Measurements from ENCODE around the gene GPS1.

Gene GPS1

GRCh38 chr17:82098169-82098938 is 46.7 kb downstream of the GPS1 start, which contains the start of gene FASN:
TSS of gene FASN (minus strand) at chr17:82098236. CDS start at chr17:82096445, 1,791 bp downstream.
- Histone ChIP-seq H3K9me3 (ENCODE audit: control insufficient read depth in 2 of 2, low read length in 2 of 2) (no peaks in the 10 kb centered on the region), H3K4me1 (ENCODE audit: control insufficient read depth in 2 of 2, insufficient read depth in 2 of 2, low read length in 2 of 2) (peaks cover 27 to 35% of the 10 kb centered on the region in 2 donors), H3K27me3 (ENCODE audit: control insufficient read depth in 2 of 2, insufficient read depth in 2 of 2, low read length in 2 of 2) (no peaks in the 10 kb centered on the region), H3K36me3 (ENCODE audit: control insufficient read depth in 2 of 2, insufficient read depth in 2 of 2, low read length in 2 of 2) (peaks cover 8 to 9% of the 10 kb centered on the region in 2 donors), H3K4me3 (ENCODE audit: low read length in 2 of 2) (peak within 1 kb of the TSS; percentile 64 to 70), H3K9ac (ENCODE audit: low read depth in 1 of 2, low read length in 2 of 2) (peak within 1 kb of the TSS; percentile 68 to 86), H3K27ac (ENCODE audit: low read depth in 2 of 2, low read length in 2 of 2) (peak within 1 kb of the TSS; percentile 96 to 97)

- peaks cover 28 to 41% of the 10 kb centered on the region in 2 donors for H3K4me1 ChIP-seq (ENCODE audit: control insufficient read depth in 2 of 2, insufficient read depth in 2 of 2, low read length in 2 of 2)
- no peaks in the 10 kb centered on the region for H3K9me3 ChIP-seq (ENCODE audit: control insufficient read depth in 2 of 2, low read length in 2 of 2)
- no peaks in the 10 kb centered on the region for H3K27me3 ChIP-seq (ENCODE audit: control insufficient read depth in 2 of 2, insufficient read depth in 2 of 2, low read length in 2 of 2)
- H3K36me3 ChIP-seq (ENCODE audit: control insufficient read depth in 2 of 2, insufficient read depth in 2 of 2, low read length in 2 of 2), result peaks cover 4 to 6% of the 10 kb centered on the region in 2 donors
- peak overlapping the region; percentile 62 to 70 for H3K4me3 ChIP-seq (ENCODE audit: low read length in 2 of 2)
- peak overlapping the region; percentile 96 to 97 for H3K27ac ChIP-seq (ENCODE audit: low read depth in 2 of 2, low read length in 2 of 2)
- peak overlapping the region; percentile 68 to 81 for H3K9ac ChIP-seq (ENCODE audit: low read depth in 1 of 2, low read length in 2 of 2)
These were observed 47.5 kb downstream of the GPS1 start for GRCh38 chr17:82098939-82099763.

- H3K9me3 ChIP-seq (ENCODE audit: control insufficient read depth in 2 of 2, low read length in 2 of 2), result no peaks in the 10 kb centered on the region
- H3K27me3 ChIP-seq (ENCODE audit: control insufficient read depth in 2 of 2, insufficient read depth in 2 of 2, low read length in 2 of 2), result no peaks in the 10 kb centered on the region
- peaks cover 0 to 1% of the 10 kb centered on the region in 2 donors for H3K36me3 ChIP-seq (ENCODE audit: control insufficient read depth in 2 of 2, insufficient read depth in 2 of 2, low read length in 2 of 2)
- no peak overlapping the region for H3K9ac ChIP-seq (ENCODE audit: low read depth in 1 of 2, low read length in 2 of 2)
- H3K4me3 ChIP-seq (ENCODE audit: low read length in 2 of 2), result no peak overlapping the region
- H3K27ac ChIP-seq (ENCODE audit: low read depth in 2 of 2, low read length in 2 of 2), result no peak overlapping the region
- peaks cover 30 to 47% of the 10 kb centered on the region in 2 donors for H3K4me1 ChIP-seq (ENCODE audit: control insufficient read depth in 2 of 2, insufficient read depth in 2 of 2, low read length in 2 of 2)
These were observed 49.0 kb downstream of the GPS1 start for GRCh38 chr17:82100502-82101298.

- Histone ChIP-seq H3K27ac (ENCODE audit: low read depth in 2 of 2, low read length in 2 of 2) (no peak overlapping the region), H3K36me3 (ENCODE audit: control insufficient read depth in 2 of 2, insufficient read depth in 2 of 2, low read length in 2 of 2) (no peaks in the 10 kb centered on the region), H3K4me3 (ENCODE audit: low read length in 2 of 2) (no peak overlapping the region), H3K4me1 (ENCODE audit: control insufficient read depth in 2 of 2, insufficient read depth in 2 of 2, low read length in 2 of 2) (peaks cover 34 to 53% of the 10 kb centered on the region in 2 donors), H3K9me3 (ENCODE audit: control insufficient read depth in 2 of 2, low read length in 2 of 2) (no peaks in the 10 kb centered on the region), H3K27me3 (ENCODE audit: control insufficient read depth in 2 of 2, insufficient read depth in 2 of 2, low read length in 2 of 2) (no peaks in the 10 kb centered on the region), H3K9ac (ENCODE audit: low read depth in 1 of 2, low read length in 2 of 2) (no peak overlapping the region)
These were observed 49.6 kb downstream of the GPS1 start for GRCh38 chr17:82101301-82101715.

GRCh38 chr17:82101767-82102679 is 50.3 kb downstream of the GPS1 start:
- H3K27me3 ChIP-seq (ENCODE audit: control insufficient read depth in 2 of 2, insufficient read depth in 2 of 2, low read length in 2 of 2), result no peaks in the 10 kb centered on the region
- no peaks in the 10 kb centered on the region for H3K36me3 ChIP-seq (ENCODE audit: control insufficient read depth in 2 of 2, insufficient read depth in 2 of 2, low read length in 2 of 2)
- no peak overlapping the region for H3K4me3 ChIP-seq (ENCODE audit: low read length in 2 of 2)
- no peak overlapping the region for H3K9ac ChIP-seq (ENCODE audit: low read depth in 1 of 2, low read length in 2 of 2)
- peaks cover 35 to 53% of the 10 kb centered on the region in 2 donors for H3K4me1 ChIP-seq (ENCODE audit: control insufficient read depth in 2 of 2, insufficient read depth in 2 of 2, low read length in 2 of 2)
- H3K27ac ChIP-seq (ENCODE audit: low read depth in 2 of 2, low read length in 2 of 2), result no peak overlapping the region
- no peaks in the 10 kb centered on the region for H3K9me3 ChIP-seq (ENCODE audit: control insufficient read depth in 2 of 2, low read length in 2 of 2)

GRCh38 chr17:82103553-82104451 is 52.1 kb downstream of the GPS1 start:
- Histone ChIP-seq H3K9me3 (ENCODE audit: control insufficient read depth in 2 of 2, low read length in 2 of 2) (no peaks in the 10 kb centered on the region), H3K9ac (ENCODE audit: low read depth in 1 of 2, low read length in 2 of 2) (no peak overlapping the region), H3K27me3 (ENCODE audit: control insufficient read depth in 2 of 2, insufficient read depth in 2 of 2, low read length in 2 of 2) (no peaks in the 10 kb centered on the region), H3K27ac (ENCODE audit: low read depth in 2 of 2, low read length in 2 of 2) (no peak overlapping the region), H3K4me3 (ENCODE audit: low read length in 2 of 2) (no peak overlapping the region), H3K36me3 (ENCODE audit: control insufficient read depth in 2 of 2, insufficient read depth in 2 of 2, low read length in 2 of 2) (no peaks in the 10 kb centered on the region), H3K4me1 (ENCODE audit: control insufficient read depth in 2 of 2, insufficient read depth in 2 of 2, low read length in 2 of 2) (peaks cover 34 to 50% of the 10 kb centered on the region in 2 donors)

GRCh38 chr17:82104797-82105416 is 53.2 kb downstream of the GPS1 start:
- Histone ChIP-seq H3K4me1 (ENCODE audit: control insufficient read depth in 2 of 2, insufficient read depth in 2 of 2, low read length in 2 of 2) (peaks cover 26 to 40% of the 10 kb centered on the region in 2 donors), H3K9ac (ENCODE audit: low read depth in 1 of 2, low read length in 2 of 2) (no peak overlapping the region), H3K36me3 (ENCODE audit: control insufficient read depth in 2 of 2, insufficient read depth in 2 of 2, low read length in 2 of 2) (no peaks in the 10 kb centered on the region), H3K27me3 (ENCODE audit: control insufficient read depth in 2 of 2, insufficient read depth in 2 of 2, low read length in 2 of 2) (no peaks in the 10 kb centered on the region), H3K4me3 (ENCODE audit: low read length in 2 of 2) (no peak overlapping the region), H3K9me3 (ENCODE audit: control insufficient read depth in 2 of 2, low read length in 2 of 2) (no peaks in the 10 kb centered on the region), H3K27ac (ENCODE audit: low read depth in 2 of 2, low read length in 2 of 2) (no peak overlapping the region)

- Histone ChIP-seq H3K36me3 (ENCODE audit: control insufficient read depth in 2 of 2, insufficient read depth in 2 of 2, low read length in 2 of 2) (no peaks in the 10 kb centered on the region), H3K4me1 (ENCODE audit: control insufficient read depth in 2 of 2, insufficient read depth in 2 of 2, low read length in 2 of 2) (peaks cover 26 to 37% of the 10 kb centered on the region in 2 donors), H3K27ac (ENCODE audit: low read depth in 2 of 2, low read length in 2 of 2) (peak overlapping the region; percentile 80 to 90), H3K27me3 (ENCODE audit: control insufficient read depth in 2 of 2, insufficient read depth in 2 of 2, low read length in 2 of 2) (no peaks in the 10 kb centered on the region), H3K9ac (ENCODE audit: low read depth in 1 of 2, low read length in 2 of 2) (peak overlapping the region in 1 of 2 donors; percentile 15), H3K9me3 (ENCODE audit: control insufficient read depth in 2 of 2, low read length in 2 of 2) (no peaks in the 10 kb centered on the region), H3K4me3 (ENCODE audit: low read length in 2 of 2) (peak overlapping the region in 1 of 2 donors; percentile 71)
These were observed 53.8 kb downstream of the GPS1 start for GRCh38 chr17:82105417-82105881.
